ENCODE measurements around the gene TNFRSF18.
A peak's percentile ranks its signal among the peaks of the same experiment; 100 is the strongest.

The TNFRSF18 gene

GRCh38 chr1:1240348-1240732 lies 33.9 kb upstream of the TNFRSF18 start:
- no peak for DNase-seq

- DNase-seq = no peak
Observed at GRCh38 chr1:1239614-1240347, 33.4 kb upstream of the TNFRSF18 start.

- DNase-seq = no peak
Observed at GRCh38 chr1:1239227-1239613, 32.8 kb upstream of the TNFRSF18 start.

GRCh38 chr1:1238702-1239178 lies 32.3 kb upstream of the TNFRSF18 start:
- no peak for DNase-seq

- no peak for DNase-seq
Observed at GRCh38 chr1:1237874-1238701, 31.7 kb upstream of the TNFRSF18 start.

- no peak for DNase-seq
Observed at GRCh38 chr1:1236945-1237873, 30.8 kb upstream of the TNFRSF18 start.

- no peak for DNase-seq
Observed at GRCh38 chr1:1236176-1236763, 29.9 kb upstream of the TNFRSF18 start.

GRCh38 chr1:1235016-1235744 lies 28.8 kb upstream of the TNFRSF18 start:
- DNase-seq = no peak

- no peak for DNase-seq
Observed at GRCh38 chr1:1234180-1234808, 27.9 kb upstream of the TNFRSF18 start.

GRCh38 chr1:1233567-1233892 lies 27.1 kb upstream of the TNFRSF18 start:
- no peak for DNase-seq

- no peak for DNase-seq
Observed at GRCh38 chr1:1232796-1233566, 26.6 kb upstream of the TNFRSF18 start.

- DNase-seq = no peak
Observed at GRCh38 chr1:1232208-1232795, 25.9 kb upstream of the TNFRSF18 start, which contains the start of gene B3GALT6. Gene B3GALT6, plus strand, starts transcription at chr1:1232237. Its CDS starts 42 bp downstream, at chr1:1232279.

GRCh38 chr1:1231400-1232207 lies 25.2 kb upstream of the TNFRSF18 start, which contains the start of gene SDF4:
Gene SDF4, minus strand, starts transcription at chr1:1232001. Its CDS starts 3,229 bp downstream, at chr1:1228772.
- DNase-seq = peak; percentile 97

GRCh38 chr1:1230656-1231399 lies 24.4 kb upstream of the TNFRSF18 start:
- DNase-seq = peak; percentile 39

GRCh38 chr1:1229770-1230169 lies 23.4 kb upstream of the TNFRSF18 start:
- DNase-seq = no peak

GRCh38 chr1:1228596-1229321 lies 22.4 kb upstream of the TNFRSF18 start:
- no peak for DNase-seq

GRCh38 chr1:1228187-1228586 lies 21.8 kb upstream of the TNFRSF18 start:
- DNase-seq = no peak

- DNase-seq = no peak
Observed at GRCh38 chr1:1227386-1227785, 21.0 kb upstream of the TNFRSF18 start.
